ENCODE results near the gene ST3GAL6. TPM values are rescaled to one million over a fixed set of nuclear protein-coding genes. Genes with fewer than 3 reads are reported as not detected.

ST3GAL6 gene
- total and polyA plus RNA-seq, 2 of the 13 experiments (the other 11 are each of a cell fraction or from before 2014, with no cell fraction given), result 17.5 to 23.2 TPM

DNA sequence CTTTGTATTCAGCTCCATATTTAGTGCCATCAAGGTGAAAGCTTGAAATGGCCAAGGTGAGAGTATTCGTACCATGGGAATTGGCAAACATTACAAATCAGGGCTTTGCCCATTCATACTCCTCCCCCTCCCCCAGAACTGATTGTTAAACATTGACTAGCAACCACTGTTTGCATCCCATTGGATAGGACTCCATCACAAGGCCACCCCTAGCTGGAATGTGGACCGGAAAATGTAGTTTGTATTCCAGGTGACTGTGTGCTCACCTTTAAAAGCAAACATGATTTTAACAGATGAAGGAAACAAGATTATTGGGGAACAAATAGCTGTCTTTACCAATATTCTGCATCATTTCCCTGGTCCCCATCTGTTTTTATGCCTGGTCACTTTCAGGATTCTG, 14.1 kb downstream of the ST3GAL6 start (continued):
- no peak for TF ChIP-seq NONO (IDR thresholded peaks at IDR 0.05)
- peak; percentile 29; the same call in 1 of the 2 replicates for TF ChIP-seq NONO (CRISPR knock-in tag; conservative IDR thresholded peaks at IDR 0.05)
- no peak for TF ChIP-seq SUZ12 (IDR thresholded peaks at IDR 0.05; ENCODE audit: low read depth, low read length)
- TF ChIP-seq, protein P1, sequence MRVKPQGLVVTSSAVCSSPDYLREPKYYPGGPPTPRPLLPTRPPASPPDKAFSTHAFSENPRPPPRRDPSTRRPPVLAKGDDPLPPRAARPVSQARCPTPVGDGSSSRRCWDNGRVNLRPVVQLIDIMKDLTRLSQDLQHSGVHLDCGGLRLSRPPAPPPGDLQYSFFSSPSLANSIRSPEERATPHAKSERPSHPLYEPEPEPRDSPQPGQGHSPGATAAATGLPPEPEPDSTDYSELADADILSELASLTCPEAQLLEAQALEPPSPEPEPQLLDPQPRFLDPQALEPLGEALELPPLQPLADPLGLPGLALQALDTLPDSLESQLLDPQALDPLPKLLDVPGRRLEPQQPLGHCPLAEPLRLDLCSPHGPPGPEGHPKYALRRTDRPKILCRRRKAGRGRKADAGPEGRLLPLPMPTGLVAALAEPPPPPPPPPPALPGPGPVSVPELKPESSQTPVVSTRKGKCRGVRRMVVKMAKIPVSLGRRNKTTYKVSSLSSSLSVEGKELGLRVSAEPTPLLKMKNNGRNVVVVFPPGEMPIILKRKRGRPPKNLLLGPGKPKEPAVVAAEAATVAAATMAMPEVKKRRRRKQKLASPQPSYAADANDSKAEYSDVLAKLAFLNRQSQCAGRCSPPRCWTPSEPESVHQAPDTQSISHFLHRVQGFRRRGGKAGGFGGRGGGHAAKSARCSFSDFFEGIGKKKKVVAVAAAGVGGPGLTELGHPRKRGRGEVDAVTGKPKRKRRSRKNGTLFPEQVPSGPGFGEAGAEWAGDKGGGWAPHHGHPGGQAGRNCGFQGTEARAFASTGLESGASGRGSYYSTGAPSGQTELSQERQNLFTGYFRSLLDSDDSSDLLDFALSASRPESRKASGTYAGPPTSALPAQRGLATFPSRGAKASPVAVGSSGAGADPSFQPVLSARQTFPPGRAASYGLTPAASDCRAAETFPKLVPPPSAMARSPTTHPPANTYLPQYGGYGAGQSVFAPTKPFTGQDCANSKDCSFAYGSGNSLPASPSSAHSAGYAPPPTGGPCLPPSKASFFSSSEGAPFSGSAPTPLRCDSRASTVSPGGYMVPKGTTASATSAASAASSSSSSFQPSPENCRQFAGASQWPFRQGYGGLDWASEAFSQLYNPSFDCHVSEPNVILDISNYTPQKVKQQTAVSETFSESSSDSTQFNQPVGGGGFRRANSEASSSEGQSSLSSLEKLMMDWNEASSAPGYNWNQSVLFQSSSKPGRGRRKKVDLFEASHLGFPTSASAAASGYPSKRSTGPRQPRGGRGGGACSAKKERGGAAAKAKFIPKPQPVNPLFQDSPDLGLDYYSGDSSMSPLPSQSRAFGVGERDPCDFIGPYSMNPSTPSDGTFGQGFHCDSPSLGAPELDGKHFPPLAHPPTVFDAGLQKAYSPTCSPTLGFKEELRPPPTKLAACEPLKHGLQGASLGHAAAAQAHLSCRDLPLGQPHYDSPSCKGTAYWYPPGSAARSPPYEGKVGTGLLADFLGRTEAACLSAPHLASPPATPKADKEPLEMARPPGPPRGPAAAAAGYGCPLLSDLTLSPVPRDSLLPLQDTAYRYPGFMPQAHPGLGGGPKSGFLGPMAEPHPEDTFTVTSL (CRISPR knock-in tag; IDR thresholded peaks at IDR 0.05; ENCODE audit: borderline replicate concordance), result peak; percentile 67; the same call in 1 of the 2 replicates
- TF ChIP-seq ZNF775 (CRISPR knock-in tag; IDR thresholded peaks at IDR 0.05; ENCODE audit: borderline replicate concordance), result no peak
- TF ChIP-seq HHEX (CRISPR knock-in tag; IDR thresholded peaks at IDR 0.05), result no peak; the same call in 1 of the 2 replicates
- no peak for TF ChIP-seq ZSCAN31 (CRISPR knock-in tag; IDR thresholded peaks at IDR 0.05; ENCODE audit: low read depth)
- TF ChIP-seq ZNF672 (CRISPR knock-in tag; IDR thresholded peaks at IDR 0.05), result no peak
- TF ChIP-seq ZNF879 (CRISPR knock-in tag; IDR thresholded peaks at IDR 0.05), result no peak
- TF ChIP-seq ARID2 (CRISPR knock-in tag; IDR thresholded peaks at IDR 0.05; ENCODE audit: borderline replicate concordance), result no peak
- no peak for TF ChIP-seq MBD4 (IDR thresholded peaks at IDR 0.05; ENCODE audit: borderline replicate concordance, low read length)
- TF ChIP-seq ZMYM3 (CRISPR knock-in tag; IDR thresholded peaks at IDR 0.05), result no peak
- TF ChIP-seq ZNF432 (CRISPR knock-in tag; IDR thresholded peaks at IDR 0.05; ENCODE audit: borderline replicate concordance), result no peak
- TF ChIP-seq, protein P2, sequence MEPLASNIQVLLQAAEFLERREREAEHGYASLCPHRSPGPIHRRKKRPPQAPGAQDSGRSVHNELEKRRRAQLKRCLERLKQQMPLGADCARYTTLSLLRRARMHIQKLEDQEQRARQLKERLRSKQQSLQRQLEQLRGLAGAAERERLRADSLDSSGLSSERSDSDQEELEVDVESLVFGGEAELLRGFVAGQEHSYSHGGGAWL (CRISPR knock-in tag; IDR thresholded peaks at IDR 0.05), result no peak
- no peak for TF ChIP-seq ZNF33A (CRISPR knock-in tag; IDR thresholded peaks at IDR 0.05; ENCODE audit: borderline replicate concordance)
- no peak for TF ChIP-seq ZNF816 (CRISPR knock-in tag; IDR thresholded peaks at IDR 0.05; ENCODE audit: borderline replicate concordance)
- no peak for TF ChIP-seq ZNF780A (CRISPR knock-in tag; IDR thresholded peaks at IDR 0.05)
- peak; percentile 98 for TF ChIP-seq TEAD3 (CRISPR knock-in tag; optimal IDR thresholded peaks at IDR 0.05; ENCODE audit: borderline replicate concordance)
- no peak for TF ChIP-seq SIN3A (IDR thresholded peaks at IDR 0.05; ENCODE audit: borderline replicate concordance, low read depth, low read length)
- TF ChIP-seq U2AF1 (optimal IDR thresholded peaks at IDR 0.05; ENCODE audit: low read depth, low read length), result no peak
- no peak for TF ChIP-seq HMGA1 (CRISPR knock-in tag; conservative IDR thresholded peaks at IDR 0.05)
- no peak for TF ChIP-seq ZNF674 (CRISPR knock-in tag; IDR thresholded peaks at IDR 0.05; ENCODE audit: low read depth)
